Caco-2 (cell line): Measurements from ENCODE around the gene STX1B. TPM values are rescaled to one million over a fixed set of nuclear protein-coding genes. Genes with fewer than 3 reads are reported as not detected.

Source experiments
- BruUV-seq: library from RNA; stranded (reverse); fragments of 400-500 nt; replicated peaks from 2 replicates; lab custom pipeline; 2021; lab: Mats Ljungman, UMichigan
- CTCF ChIA-PET: fragments of 300-600 bp; sonication (Branson Sonifier 250); formaldehyde crosslinking; loops from one replicate; lab custom pipeline; 2022; ENCODE audit warnings: antibody characterized with exemption; lab: Charles Lee
- POLR2A ChIA-PET: fragments of 300-600 bp; sonication (Branson Sonifier 250); formaldehyde crosslinking; loops from one replicate; lab custom pipeline; 2022; ENCODE audit warnings: antibody characterized with exemption; lab: Charles Lee
- DNase-seq, 2 experiments: peaks; one replicate each; pipeline versions ENCODE4 v3.0.0 to v3.0.0-alpha.2; 2020 to 2022
- H3K27me3 ChIP-seq: replicated peaks from 2 replicates; pipeline ENCODE4 v1.6.0; 2011; ENCODE audit warnings: low read length; ENCODE audit not compliant: control insufficient read depth, insufficient read depth
- H3K36me3 ChIP-seq: 2 replicates; pipeline ENCODE4 v1.5.1; 2011; ENCODE audit warnings: low read length; ENCODE audit not compliant: control insufficient read depth, insufficient read depth
- H3K4me1 ChIP-seq: fragments of 250-450 bp; sonication (Bioruptor Pico); 2 replicates; pipeline ENCODE4 v1.5.1; 2020; ENCODE audit warnings: mild to moderate bottlenecking
- H3K4me3 ChIP-seq: 2 replicates; pipeline ENCODE4 v1.5.1; 2011; ENCODE audit warnings: low read depth, mild to moderate bottlenecking, control low read depth, low read length
- H3K9me3 ChIP-seq: fragments of 250-450 bp; sonication (Bioruptor Pico); 2 replicates; pipeline ENCODE4 v1.5.1; 2020; ENCODE audit warnings: mild to moderate bottlenecking, moderate library complexity
- H3K27ac Mint-ChIP-seq: one replicate; pipeline ENCODE4 v1.8.0; 2022; ENCODE audit warnings: mixed read lengths; ENCODE audit not compliant: unreplicated experiment
- H3K27me3 Mint-ChIP-seq: one replicate; pipeline ENCODE4 v1.8.0; 2022; ENCODE audit warnings: mixed read lengths; ENCODE audit not compliant: insufficient read depth, unreplicated experiment
- H3K36me3 Mint-ChIP-seq: one replicate; pipeline ENCODE4 v1.8.0; 2022; ENCODE audit warnings: mild to moderate bottlenecking, mixed read lengths; ENCODE audit not compliant: insufficient read depth, unreplicated experiment
- H3K4me1 Mint-ChIP-seq: one replicate; pipeline ENCODE4 v1.8.0; 2022; ENCODE audit warnings: low read depth, mixed read lengths; ENCODE audit not compliant: unreplicated experiment
- H3K4me3 Mint-ChIP-seq: one replicate; pipeline ENCODE4 v1.8.0; 2022; ENCODE audit warnings: mild to moderate bottlenecking, moderate library complexity, mixed read lengths; ENCODE audit not compliant: unreplicated experiment
- H3K9me3 Mint-ChIP-seq: one replicate; pipeline ENCODE4 v1.8.0; 2022; ENCODE audit warnings: mixed read lengths; ENCODE audit not compliant: unreplicated experiment
- intact Hi-C: fragments of 100-400 bp; cut with micrococcal nuclease; formaldehyde crosslinking; loops from one replicate; pipeline ENCODE4 v1.10.0; 2022; ENCODE audit not compliant: unreplicated experiment
- total RNA-seq: library from RNA; stranded (reverse); gene quantifications from 2 replicates; pipeline ENCODE4 v1.2.3, GENCODE V29; 2022
- TF ChIP-seq, protein P1 (sequence below), 2 experiments: fragments of 200-600 bp in 1 of 2; IDR thresholded peaks; 1 replicate in 1 of 2; 2 replicates in 1 of 2; pipeline versions ENCODE4 v1.5.1 to v1.8.0; 2011 to 2022; ENCODE audit warnings: antibody characterized with exemption in 1 of 2, control low read depth in 1 of 2, inconsistent platforms in 1 of 2, low read depth in 1 of 2, low read length in 1 of 2, mild to moderate bottlenecking in 1 of 2, moderate library complexity in 1 of 2; ENCODE audit not compliant: insufficient read depth in 1 of 2, severe bottlenecking in 1 of 2, unreplicated experiment in 1 of 2

Gene STX1B
- total RNA-seq, 1 experiment from 2014 or later: 0.77 TPM

DNA sequence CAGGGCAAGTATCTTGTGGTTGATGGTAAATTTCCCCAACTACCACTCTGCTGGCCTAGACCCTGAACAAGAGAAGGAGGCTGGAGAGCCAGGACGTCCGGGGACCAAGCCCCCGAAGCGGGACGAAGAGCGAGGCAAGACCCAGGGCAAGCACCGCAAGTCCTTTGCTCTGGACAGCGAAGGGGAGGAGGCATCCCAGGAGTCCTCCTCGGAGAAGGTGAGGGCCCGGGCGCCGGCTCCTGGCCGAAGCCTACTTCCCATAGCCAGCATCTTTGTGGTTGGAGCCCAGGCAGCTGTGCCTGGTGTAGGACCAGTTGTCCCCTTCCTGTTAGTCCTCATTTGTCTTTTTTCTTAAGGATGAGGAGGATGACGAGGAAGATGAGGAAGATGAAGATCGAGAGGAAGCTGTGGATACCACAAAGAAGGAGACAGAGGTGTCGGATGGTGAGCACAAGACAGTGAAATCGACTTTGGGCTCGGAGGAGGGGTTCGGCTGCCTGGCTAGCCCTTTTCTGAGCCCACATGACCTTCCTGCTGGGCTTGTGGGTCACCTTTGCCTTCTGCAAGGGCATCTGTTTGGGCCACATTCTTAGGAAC is 41.1 kb downstream of the STX1B start:
- Mint-ChIP-seq H3K27me3 (no peaks in the 10 kb centered on the region), H3K4me3 (no peak overlapping the region), H3K9me3 (no peaks in the 10 kb centered on the region), H3K27ac (no peak overlapping the region), H3K36me3 (peaks cover 84% of the 10 kb centered on the region), H3K4me1 (no peaks in the 10 kb centered on the region)
- CTCF ChIA-PET: interaction anchor here (0.7 kb wide), 1 partner anchor 124 kb away, joined by 4 read pairs; no protein-coding TSS in a partner anchor
- BruUV-seq: no TSS peak
- POLR2A ChIA-PET: no interaction called here
- intact Hi-C loops: no loop called here
- no peaks in the 10 kb centered on the region for H3K9me3 ChIP-seq
- no peaks in the 10 kb centered on the region for H3K27me3 ChIP-seq
- H3K4me3 ChIP-seq: no peak overlapping the region
- H3K4me1 ChIP-seq: no peaks in the 10 kb centered on the region
- DNase-seq: no peak
- TF ChIP-seq, protein P1, sequence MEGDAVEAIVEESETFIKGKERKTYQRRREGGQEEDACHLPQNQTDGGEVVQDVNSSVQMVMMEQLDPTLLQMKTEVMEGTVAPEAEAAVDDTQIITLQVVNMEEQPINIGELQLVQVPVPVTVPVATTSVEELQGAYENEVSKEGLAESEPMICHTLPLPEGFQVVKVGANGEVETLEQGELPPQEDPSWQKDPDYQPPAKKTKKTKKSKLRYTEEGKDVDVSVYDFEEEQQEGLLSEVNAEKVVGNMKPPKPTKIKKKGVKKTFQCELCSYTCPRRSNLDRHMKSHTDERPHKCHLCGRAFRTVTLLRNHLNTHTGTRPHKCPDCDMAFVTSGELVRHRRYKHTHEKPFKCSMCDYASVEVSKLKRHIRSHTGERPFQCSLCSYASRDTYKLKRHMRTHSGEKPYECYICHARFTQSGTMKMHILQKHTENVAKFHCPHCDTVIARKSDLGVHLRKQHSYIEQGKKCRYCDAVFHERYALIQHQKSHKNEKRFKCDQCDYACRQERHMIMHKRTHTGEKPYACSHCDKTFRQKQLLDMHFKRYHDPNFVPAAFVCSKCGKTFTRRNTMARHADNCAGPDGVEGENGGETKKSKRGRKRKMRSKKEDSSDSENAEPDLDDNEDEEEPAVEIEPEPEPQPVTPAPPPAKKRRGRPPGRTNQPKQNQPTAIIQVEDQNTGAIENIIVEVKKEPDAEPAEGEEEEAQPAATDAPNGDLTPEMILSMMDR (IDR thresholded peaks at IDR 0.05; ENCODE audit: insufficient read depth in 1 of 2, low read depth in 1 of 2, low read length in 1 of 2, severe bottlenecking in 1 of 2, unreplicated experiment in 1 of 2): no peak
- H3K36me3 ChIP-seq: peaks cover 4% of the 10 kb centered on the region

GRCh38 chr16:30967795-30968194 is 42.6 kb downstream of the STX1B start:
- BruUV-seq: no TSS peak
- H3K9me3 ChIP-seq: no peaks in the 10 kb centered on the region
- Mint-ChIP-seq H3K27me3 (no peaks in the 10 kb centered on the region), H3K27ac (peak overlapping the region; percentile 37), H3K4me1 (no peaks in the 10 kb centered on the region), H3K4me3 (no peak overlapping the region), H3K9me3 (no peaks in the 10 kb centered on the region), H3K36me3 (peaks cover 80% of the 10 kb centered on the region)
- DNase-seq: no peak
- no peaks in the 10 kb centered on the region for H3K27me3 ChIP-seq
- intact Hi-C loops: no loop called here
- TF ChIP-seq, protein P1 (IDR thresholded peaks at IDR 0.05; ENCODE audit: insufficient read depth in 1 of 2, low read depth in 1 of 2, low read length in 1 of 2, severe bottlenecking in 1 of 2, unreplicated experiment in 1 of 2): no peak
- H3K4me3 ChIP-seq: no peak overlapping the region
- ChIA-PET CTCF (no interaction called here), POLR2A (no interaction called here)
- peaks cover 3% of the 10 kb centered on the region for H3K36me3 ChIP-seq
- H3K4me1 ChIP-seq: no peaks in the 10 kb centered on the region

- Histone ChIP-seq H3K4me3 (no peak overlapping the region), H3K4me1 (no peaks in the 10 kb centered on the region), H3K27me3 (no peaks in the 10 kb centered on the region), H3K9me3 (no peaks in the 10 kb centered on the region), H3K36me3 (peaks cover 7% of the 10 kb centered on the region)
- no peaks in the 10 kb centered on the region for H3K27me3 Mint-ChIP-seq
- BruUV-seq: no TSS peak
- H3K4me1 Mint-ChIP-seq: no peaks in the 10 kb centered on the region
- peaks cover 79% of the 10 kb centered on the region for H3K36me3 Mint-ChIP-seq
- DNase-seq: no peak
- H3K4me3 Mint-ChIP-seq: no peak overlapping the region
- ChIA-PET POLR2A (no interaction called here), CTCF (no interaction called here)
- no peak overlapping the region for H3K27ac Mint-ChIP-seq
- H3K9me3 Mint-ChIP-seq: no peaks in the 10 kb centered on the region
- intact Hi-C loops: no loop called here
- TF ChIP-seq, protein P1 (IDR thresholded peaks at IDR 0.05; ENCODE audit: insufficient read depth in 1 of 2, low read depth in 1 of 2, low read length in 1 of 2, severe bottlenecking in 1 of 2, unreplicated experiment in 1 of 2): no peak
Observed at GRCh38 chr16:30966033-30966619, 44.3 kb downstream of the STX1B start.
